Neural progenitor cell (in vitro differentiated cells): Measurements from ENCODE around the gene TSSK3. TPM values are rescaled to one million over a fixed set of nuclear protein-coding genes. Genes with fewer than 3 reads are reported as not detected.

Source experiments
- DNase-seq: peaks from one replicate; pipeline ENCODE4 v3.0.0-alpha.2; 2016; ENCODE audit warnings: low spot score
- H2AFZ ChIP-seq: fragments of 200-600 bp; sonication (generic); replicated peaks from 2 replicates; pipeline ENCODE4 v1.6.1; 2016; ENCODE audit warnings: antibody characterized with exemption
- H3F3A ChIP-seq: fragments of 200-600 bp; sonication (generic); 2 replicates; pipeline ENCODE4 v1.6.1; 2016; ENCODE audit warnings: antibody characterized with exemption, low read depth
- H3K27ac ChIP-seq: fragments of 200-600 bp; sonication (generic); 2 replicates; pipeline ENCODE4 v1.5.1; 2016; ENCODE audit warnings: mild to moderate bottlenecking
- H3K27me3 ChIP-seq: fragments of 200-600 bp; sonication (generic); 2 replicates; pipeline ENCODE4 v1.6.1; 2016; ENCODE audit warnings: mild to moderate bottlenecking, moderate library complexity
- H3K36me3 ChIP-seq: fragments of 200-600 bp; sonication (generic); 2 replicates; pipeline ENCODE4 v1.5.1; 2016
- H3K4me1 ChIP-seq: fragments of 200-600 bp; sonication (generic); 2 replicates; pipeline ENCODE4 v1.6.1; 2016; ENCODE audit warnings: mixed run types
- H3K4me2 ChIP-seq: fragments of 200-600 bp; sonication (generic); 2 replicates; pipeline ENCODE4 v1.6.1; 2016
- H3K4me3 ChIP-seq: fragments of 200-600 bp; sonication (generic); 2 replicates; pipeline ENCODE4 v1.5.1; 2016
- H3K79me2 ChIP-seq: fragments of 200-600 bp; sonication (generic); 2 replicates; pipeline ENCODE4 v1.6.1; 2016; ENCODE audit warnings: low read depth
- H3K9ac ChIP-seq: fragments of 200-600 bp; sonication (generic); 2 replicates; pipeline ENCODE4 v1.6.1; 2016
- H3K9me3 ChIP-seq: fragments of 200-600 bp; sonication (generic); 2 replicates; pipeline ENCODE4 v1.5.1; 2016; ENCODE audit warnings: low read depth
- H4K20me1 ChIP-seq: fragments of 200-600 bp; sonication (generic); 2 replicates; pipeline ENCODE4 v1.6.1; 2016; ENCODE audit warnings: low read depth
- H3K27ac Mint-ChIP-seq: 3 replicates; pipeline ENCODE4 v1.8.0; 2021; ENCODE audit warnings: mixed read lengths
- H3K27me3 Mint-ChIP-seq: 2 replicates; pipeline ENCODE4 v1.8.0; 2022; ENCODE audit warnings: low read depth, mild to moderate bottlenecking, inconsistent platforms, moderate library complexity, mixed read lengths; ENCODE audit not compliant: insufficient read depth
- H3K36me3 Mint-ChIP-seq: 3 replicates; pipeline ENCODE4 v1.8.0; 2021; ENCODE audit warnings: mixed read lengths
- H3K4me1 Mint-ChIP-seq: 3 replicates; pipeline ENCODE4 v1.8.0; 2021; ENCODE audit warnings: mixed read lengths
- H3K4me3 Mint-ChIP-seq: 3 replicates; pipeline ENCODE4 v1.8.0; 2021; ENCODE audit warnings: mild to moderate bottlenecking, moderate library complexity, mixed read lengths
- H3K9me3 Mint-ChIP-seq: 3 replicates; pipeline ENCODE4 v1.8.0; 2020; ENCODE audit warnings: mixed read lengths
- EZH2 ChIP-seq: fragments of 200-600 bp; sonication (generic); IDR thresholded peaks from 2 replicates; pipeline ENCODE4 v1.6.1; 2017; ENCODE audit warnings: antibody characterized with exemption, mild to moderate bottlenecking, moderate library complexity
- EZH2phosphoT487 ChIP-seq: fragments of 200-600 bp; sonication (generic); IDR thresholded peaks from 2 replicates; pipeline ENCODE4 v1.6.1; 2017; ENCODE audit warnings: antibody characterized with exemption
- total RNA-seq: library from RNA; depleted of rRNA; stranded (reverse); fragments of >200 nt; gene quantifications from 2 replicates; pipeline ENCODE4 v1.2.3, GENCODE V29; 2015; ENCODE audit warnings: low replicate concordance
- TF ChIP-seq, protein P1 (sequence below): fragments of 200-600 bp; sonication (generic); IDR thresholded peaks from 2 replicates; pipeline ENCODE4 v1.5.1; 2017; ENCODE audit warnings: antibody characterized with exemption, mild to moderate bottlenecking

The TSSK3 gene
- total RNA-seq, 1 donor from 2014 or later: not detected

DNA sequence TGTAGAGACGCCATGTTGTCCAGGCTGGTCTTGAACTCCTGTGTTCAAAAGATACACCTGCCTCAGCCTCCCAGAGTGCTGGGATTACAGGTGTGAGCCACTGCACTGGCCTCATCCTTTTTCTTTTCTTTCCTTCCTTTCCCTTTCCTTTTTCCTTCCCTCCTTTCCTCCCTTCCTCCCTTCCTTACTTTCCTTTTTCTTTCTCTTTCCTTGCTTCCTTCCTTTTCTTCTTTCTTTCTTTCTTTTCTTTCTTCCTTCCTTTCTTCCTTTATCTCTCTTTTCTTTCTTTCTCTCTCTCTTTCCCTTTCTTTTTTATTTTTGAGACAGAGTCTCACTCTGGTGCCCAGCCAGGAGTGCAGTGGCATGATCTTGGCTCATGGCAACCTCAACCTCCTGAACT lies 5.9 kb upstream of the TSSK3 start:
- H3K9me3 ChIP-seq: no peaks in the 10 kb centered on the region
- H3K36me3 Mint-ChIP-seq: peaks cover 9% of the 10 kb centered on the region
- H3K27ac ChIP-seq: no peak overlapping the region
- H3F3A ChIP-seq: peaks cover 22% of the 10 kb centered on the region
- H3K27ac Mint-ChIP-seq: no peak overlapping the region
- H3K4me3 ChIP-seq: no peak overlapping the region
- H3K27me3 ChIP-seq: peaks cover 24% of the 10 kb centered on the region
- no peaks in the 10 kb centered on the region for H3K79me2 ChIP-seq
- H2AFZ ChIP-seq: no peak overlapping the region
- H3K27me3 Mint-ChIP-seq: peaks cover 13% of the 10 kb centered on the region
- TF ChIP-seq EZH2 (no peak), EZH2phosphoT487 (no peak)
- TF ChIP-seq, protein P1, sequence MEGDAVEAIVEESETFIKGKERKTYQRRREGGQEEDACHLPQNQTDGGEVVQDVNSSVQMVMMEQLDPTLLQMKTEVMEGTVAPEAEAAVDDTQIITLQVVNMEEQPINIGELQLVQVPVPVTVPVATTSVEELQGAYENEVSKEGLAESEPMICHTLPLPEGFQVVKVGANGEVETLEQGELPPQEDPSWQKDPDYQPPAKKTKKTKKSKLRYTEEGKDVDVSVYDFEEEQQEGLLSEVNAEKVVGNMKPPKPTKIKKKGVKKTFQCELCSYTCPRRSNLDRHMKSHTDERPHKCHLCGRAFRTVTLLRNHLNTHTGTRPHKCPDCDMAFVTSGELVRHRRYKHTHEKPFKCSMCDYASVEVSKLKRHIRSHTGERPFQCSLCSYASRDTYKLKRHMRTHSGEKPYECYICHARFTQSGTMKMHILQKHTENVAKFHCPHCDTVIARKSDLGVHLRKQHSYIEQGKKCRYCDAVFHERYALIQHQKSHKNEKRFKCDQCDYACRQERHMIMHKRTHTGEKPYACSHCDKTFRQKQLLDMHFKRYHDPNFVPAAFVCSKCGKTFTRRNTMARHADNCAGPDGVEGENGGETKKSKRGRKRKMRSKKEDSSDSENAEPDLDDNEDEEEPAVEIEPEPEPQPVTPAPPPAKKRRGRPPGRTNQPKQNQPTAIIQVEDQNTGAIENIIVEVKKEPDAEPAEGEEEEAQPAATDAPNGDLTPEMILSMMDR: no peak
- H3K4me3 Mint-ChIP-seq: no peak overlapping the region
- no peak overlapping the region for H3K4me2 ChIP-seq
- H3K4me1 ChIP-seq: peaks cover 16% of the 10 kb centered on the region
- H3K4me1 Mint-ChIP-seq: peaks cover 37% of the 10 kb centered on the region
- H3K9ac ChIP-seq: no peak overlapping the region
- H3K36me3 ChIP-seq: no peaks in the 10 kb centered on the region
- no peak for DNase-seq
- no peaks in the 10 kb centered on the region for H3K9me3 Mint-ChIP-seq
- H4K20me1 ChIP-seq: peaks cover 11% of the 10 kb centered on the region

DNA sequence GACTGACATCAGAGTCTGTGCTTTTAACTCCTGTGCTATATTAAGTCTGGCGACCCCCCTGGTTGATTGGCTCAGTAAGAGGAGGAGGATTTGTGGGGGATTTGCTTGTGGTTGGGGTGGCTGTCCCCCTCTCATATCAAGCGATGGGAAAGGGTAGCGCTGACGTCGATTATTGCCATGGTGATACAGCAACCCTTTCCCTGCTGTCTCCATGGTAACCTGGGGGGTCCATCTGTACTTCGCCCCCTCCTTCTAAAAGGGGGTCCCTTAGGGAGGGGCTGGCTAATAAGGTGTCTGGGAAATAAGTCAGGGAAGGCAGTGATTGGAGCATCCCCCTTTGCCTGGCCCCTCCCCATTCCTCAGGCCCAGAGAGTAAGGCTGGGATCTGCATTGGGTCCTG lies 4.7 kb upstream of the TSSK3 start:
- Histone ChIP-seq H3F3A (peaks cover 13% of the 10 kb centered on the region), H3K4me3 (no peak overlapping the region), H4K20me1 (peaks cover 5% of the 10 kb centered on the region), H3K27ac (no peak overlapping the region), H3K27me3 (peaks cover 33% of the 10 kb centered on the region), H3K4me2 (no peak overlapping the region), H3K9me3 (no peaks in the 10 kb centered on the region), H3K36me3 (no peaks in the 10 kb centered on the region), H3K9ac (no peak overlapping the region), H3K79me2 (no peaks in the 10 kb centered on the region), H2AFZ (no peak overlapping the region), H3K4me1 (peaks cover 14% of the 10 kb centered on the region)
- TF ChIP-seq EZH2phosphoT487 (no peak), EZH2 (no peak)
- TF ChIP-seq, protein P1: no peak
- H3K36me3 Mint-ChIP-seq: peaks cover 11% of the 10 kb centered on the region
- peaks cover 36% of the 10 kb centered on the region for H3K4me1 Mint-ChIP-seq
- H3K27ac Mint-ChIP-seq: no peak overlapping the region
- peaks cover 13% of the 10 kb centered on the region for H3K27me3 Mint-ChIP-seq
- no peak for DNase-seq
- no peaks in the 10 kb centered on the region for H3K9me3 Mint-ChIP-seq
- H3K4me3 Mint-ChIP-seq: no peak overlapping the region

DNA sequence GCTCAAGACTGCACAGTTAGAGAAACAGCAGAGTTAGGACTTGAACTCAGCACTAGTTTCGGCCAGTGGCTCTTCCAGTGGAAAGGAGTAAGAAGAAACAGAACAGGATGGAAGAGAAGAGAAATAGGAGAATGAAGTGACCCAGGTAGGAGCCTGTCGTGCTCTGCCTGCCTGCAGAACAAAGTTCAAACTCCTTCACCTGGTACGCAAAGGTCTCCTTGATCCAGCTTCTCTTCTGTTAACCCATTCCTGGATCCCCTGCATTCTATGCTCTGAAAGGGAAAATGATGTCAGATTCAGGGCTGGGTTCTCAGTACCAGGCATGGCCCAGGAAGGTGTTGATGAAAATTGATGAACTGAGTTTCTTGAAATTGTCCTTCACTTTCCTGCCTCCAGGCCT lies 3.9 kb upstream of the TSSK3 start:
- DNase-seq: no peak
- Mint-ChIP-seq H3K4me3 (no peak overlapping the region), H3K4me1 (peaks cover 32% of the 10 kb centered on the region), H3K27ac (no peak overlapping the region), H3K36me3 (peaks cover 16% of the 10 kb centered on the region), H3K27me3 (peaks cover 13% of the 10 kb centered on the region), H3K9me3 (no peaks in the 10 kb centered on the region)
- H3K27ac ChIP-seq: no peak overlapping the region
- peaks cover 3% of the 10 kb centered on the region for H4K20me1 ChIP-seq
- H3K27me3 ChIP-seq: peaks cover 30% of the 10 kb centered on the region
- H3K4me3 ChIP-seq: no peak overlapping the region
- TF ChIP-seq, protein P1: no peak
- TF ChIP-seq EZH2 (no peak), EZH2phosphoT487 (no peak)
- H3F3A ChIP-seq: peaks cover 13% of the 10 kb centered on the region
- H2AFZ ChIP-seq: no peak overlapping the region
- no peaks in the 10 kb centered on the region for H3K9me3 ChIP-seq
- H3K4me1 ChIP-seq: peaks cover 10% of the 10 kb centered on the region
- no peak overlapping the region for H3K9ac ChIP-seq
- no peaks in the 10 kb centered on the region for H3K79me2 ChIP-seq
- H3K36me3 ChIP-seq: no peaks in the 10 kb centered on the region
- H3K4me2 ChIP-seq: no peak overlapping the region
